Mesangial cell (primary cell): ENCODE measurements around the gene SCNN1B. TPM values are rescaled to one million over a fixed set of nuclear protein-coding genes. Genes with fewer than 3 reads are reported as not detected.

Experiments used
- total RNA-seq: library from RNA; depleted of rRNA; stranded (reverse); fragments of >200 nt; gene quantifications from 2 replicates; pipeline ENCODE4 v1.2.3, GENCODE V29; 2015

The SCNN1B gene
- not detected in 2 replicates for total RNA-seq

GRCh38 chr16:23302045-23302956, at the start of gene SCNN1B:
TSS of gene SCNN1B (plus strand) at chr16:23302302. CDS start at chr16:23348600, 46,298 bp downstream.

Other genes with a start within 250 kb of the SCNN1B start
- 8.1 and 9.4 TPM in 2 replicates for gene USP31, start 152.8 kb upstream of the SCNN1B start, total RNA-seq
- under 0.01 and 0.13 TPM in 2 replicates for gene SCNN1G, start 119.6 kb upstream of the SCNN1B start, total RNA-seq
- 12.4 and 22.9 TPM in 2 replicates for gene COG7, start 150.9 kb downstream of the SCNN1B start, total RNA-seq
- gene GGA2, start 208.2 kb downstream of the SCNN1B start, total RNA-seq: 27.7 and 48.4 TPM in 2 replicates